Testis (tissue), 2 donors: ENCODE data around the gene CD1B.

Source experiments
- POLR2A ChIP-seq: fragments of 450-650 bp; IDR thresholded peaks from one replicate; pipeline ENCODE4 v1.6.1; 2017; ENCODE audit warnings: antibody characterized with exemption, mild to moderate bottlenecking, moderate library complexity
- TF ChIP-seq, protein P1 (sequence below), 3 experiments: fragments of 450-650 bp in 2 of 3; fragments of 200-600 bp in 1 of 3; sonication (generic) in 1 of 3; IDR thresholded peaks; one replicate each; pipeline ENCODE4 v1.5.1; 2016 to 2019; ENCODE audit warnings: antibody characterized with exemption in 3 of 3, mild to moderate bottlenecking in 2 of 3, moderate library complexity in 1 of 3

DNA sequence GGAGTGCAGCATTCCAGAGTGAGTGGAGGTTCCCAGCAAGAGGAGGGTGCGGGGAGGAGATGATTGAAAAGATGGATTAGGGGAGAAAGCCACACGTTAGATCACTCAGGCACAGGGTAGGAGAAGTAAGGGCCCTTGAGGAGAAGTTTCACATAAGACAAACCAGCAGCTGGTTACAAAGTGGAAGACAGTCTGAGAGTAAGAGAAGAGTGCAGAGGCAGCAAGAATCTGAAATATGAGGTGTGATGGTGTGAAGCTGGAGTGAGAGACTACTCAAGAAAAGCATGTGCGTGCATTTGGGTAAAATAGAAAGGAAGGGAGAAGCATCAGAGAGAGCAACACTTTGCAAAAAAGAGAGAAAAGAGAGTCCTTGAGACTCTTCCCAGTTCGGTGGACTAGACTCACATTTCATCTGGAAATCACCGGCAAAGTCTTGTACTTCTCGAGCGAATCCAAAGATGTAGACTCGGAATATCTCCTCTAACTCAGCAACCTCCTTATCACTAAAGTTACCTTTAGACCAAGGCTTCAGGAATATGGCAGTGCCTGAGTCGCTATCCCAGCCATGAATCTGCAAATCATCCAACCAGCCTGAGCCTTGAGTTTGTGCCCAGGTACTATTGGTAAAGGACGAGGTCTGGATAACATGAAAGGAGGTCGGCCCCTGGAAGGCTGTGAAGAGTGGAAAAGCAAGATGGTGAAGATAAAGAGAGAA lies 783 bp downstream of the CD1B start:
- TF ChIP-seq, protein P1, sequence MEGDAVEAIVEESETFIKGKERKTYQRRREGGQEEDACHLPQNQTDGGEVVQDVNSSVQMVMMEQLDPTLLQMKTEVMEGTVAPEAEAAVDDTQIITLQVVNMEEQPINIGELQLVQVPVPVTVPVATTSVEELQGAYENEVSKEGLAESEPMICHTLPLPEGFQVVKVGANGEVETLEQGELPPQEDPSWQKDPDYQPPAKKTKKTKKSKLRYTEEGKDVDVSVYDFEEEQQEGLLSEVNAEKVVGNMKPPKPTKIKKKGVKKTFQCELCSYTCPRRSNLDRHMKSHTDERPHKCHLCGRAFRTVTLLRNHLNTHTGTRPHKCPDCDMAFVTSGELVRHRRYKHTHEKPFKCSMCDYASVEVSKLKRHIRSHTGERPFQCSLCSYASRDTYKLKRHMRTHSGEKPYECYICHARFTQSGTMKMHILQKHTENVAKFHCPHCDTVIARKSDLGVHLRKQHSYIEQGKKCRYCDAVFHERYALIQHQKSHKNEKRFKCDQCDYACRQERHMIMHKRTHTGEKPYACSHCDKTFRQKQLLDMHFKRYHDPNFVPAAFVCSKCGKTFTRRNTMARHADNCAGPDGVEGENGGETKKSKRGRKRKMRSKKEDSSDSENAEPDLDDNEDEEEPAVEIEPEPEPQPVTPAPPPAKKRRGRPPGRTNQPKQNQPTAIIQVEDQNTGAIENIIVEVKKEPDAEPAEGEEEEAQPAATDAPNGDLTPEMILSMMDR (IDR thresholded peaks at IDR 0.05), result no peak
- no peak for TF ChIP-seq POLR2A
